ENCODE data around the gene RAB3D.

DNA sequence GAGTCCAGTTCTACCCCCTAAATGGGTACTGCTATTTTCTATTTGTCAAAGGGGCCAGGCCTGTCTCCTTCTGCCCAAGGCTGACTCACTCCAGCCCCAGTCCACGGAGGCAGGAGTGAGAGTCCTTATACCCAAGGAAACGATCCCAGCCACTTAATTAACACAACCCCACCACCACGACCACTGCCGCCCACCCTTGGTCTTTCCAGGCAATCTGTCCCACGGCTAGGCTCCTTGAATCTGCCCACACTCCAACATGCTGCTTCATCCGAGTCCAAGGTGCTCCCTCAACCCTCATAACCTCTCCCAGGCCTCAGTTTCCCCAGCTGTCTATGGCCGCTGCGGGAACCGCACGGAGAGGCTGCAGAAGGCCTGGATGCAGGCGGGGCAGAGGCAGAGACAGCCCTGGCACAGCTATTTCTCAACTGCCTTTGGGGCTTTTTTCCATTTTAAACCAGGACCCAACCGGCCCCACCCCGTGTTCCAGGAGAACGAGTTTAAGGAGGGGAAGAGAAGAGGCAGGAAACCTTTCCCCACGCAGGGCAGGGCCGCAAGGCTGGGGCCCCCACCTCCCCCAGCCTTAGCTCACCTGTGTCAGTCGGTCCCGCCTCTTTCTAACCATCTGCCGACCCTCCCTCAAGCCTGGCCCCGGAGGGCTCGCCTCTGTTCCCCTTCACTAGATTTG, 746 bp downstream of the RAB3D start:
- TF ChIP-seq, protein P1, sequence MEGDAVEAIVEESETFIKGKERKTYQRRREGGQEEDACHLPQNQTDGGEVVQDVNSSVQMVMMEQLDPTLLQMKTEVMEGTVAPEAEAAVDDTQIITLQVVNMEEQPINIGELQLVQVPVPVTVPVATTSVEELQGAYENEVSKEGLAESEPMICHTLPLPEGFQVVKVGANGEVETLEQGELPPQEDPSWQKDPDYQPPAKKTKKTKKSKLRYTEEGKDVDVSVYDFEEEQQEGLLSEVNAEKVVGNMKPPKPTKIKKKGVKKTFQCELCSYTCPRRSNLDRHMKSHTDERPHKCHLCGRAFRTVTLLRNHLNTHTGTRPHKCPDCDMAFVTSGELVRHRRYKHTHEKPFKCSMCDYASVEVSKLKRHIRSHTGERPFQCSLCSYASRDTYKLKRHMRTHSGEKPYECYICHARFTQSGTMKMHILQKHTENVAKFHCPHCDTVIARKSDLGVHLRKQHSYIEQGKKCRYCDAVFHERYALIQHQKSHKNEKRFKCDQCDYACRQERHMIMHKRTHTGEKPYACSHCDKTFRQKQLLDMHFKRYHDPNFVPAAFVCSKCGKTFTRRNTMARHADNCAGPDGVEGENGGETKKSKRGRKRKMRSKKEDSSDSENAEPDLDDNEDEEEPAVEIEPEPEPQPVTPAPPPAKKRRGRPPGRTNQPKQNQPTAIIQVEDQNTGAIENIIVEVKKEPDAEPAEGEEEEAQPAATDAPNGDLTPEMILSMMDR (IDR thresholded peaks at IDR 0.05; ENCODE audit: insufficient read depth, low read length) = no peak
- TF ChIP-seq POLR2AphosphoS5 (IDR thresholded peaks at IDR 0.05; ENCODE audit: low read depth) = no peak

All from HL-60 (cell line).